IPS DF 19.7 (cell line): ENCODE data around the gene SIGLEC6.
A peak's percentile ranks its signal among the peaks of the same experiment; 100 is the strongest.
"Not testable (repeated sequence)": the region's sequence is repeated elsewhere in the genome, so short reads cannot be mapped to it uniquely, and the experiment has no call there.

ENCODE experiments used
- DNase-seq: peaks from one replicate; pipeline ENCODE4 v3.0.0-alpha.2; 2013; ENCODE audit warnings: low read depth, low spot score

Gene SIGLEC6

DNA sequence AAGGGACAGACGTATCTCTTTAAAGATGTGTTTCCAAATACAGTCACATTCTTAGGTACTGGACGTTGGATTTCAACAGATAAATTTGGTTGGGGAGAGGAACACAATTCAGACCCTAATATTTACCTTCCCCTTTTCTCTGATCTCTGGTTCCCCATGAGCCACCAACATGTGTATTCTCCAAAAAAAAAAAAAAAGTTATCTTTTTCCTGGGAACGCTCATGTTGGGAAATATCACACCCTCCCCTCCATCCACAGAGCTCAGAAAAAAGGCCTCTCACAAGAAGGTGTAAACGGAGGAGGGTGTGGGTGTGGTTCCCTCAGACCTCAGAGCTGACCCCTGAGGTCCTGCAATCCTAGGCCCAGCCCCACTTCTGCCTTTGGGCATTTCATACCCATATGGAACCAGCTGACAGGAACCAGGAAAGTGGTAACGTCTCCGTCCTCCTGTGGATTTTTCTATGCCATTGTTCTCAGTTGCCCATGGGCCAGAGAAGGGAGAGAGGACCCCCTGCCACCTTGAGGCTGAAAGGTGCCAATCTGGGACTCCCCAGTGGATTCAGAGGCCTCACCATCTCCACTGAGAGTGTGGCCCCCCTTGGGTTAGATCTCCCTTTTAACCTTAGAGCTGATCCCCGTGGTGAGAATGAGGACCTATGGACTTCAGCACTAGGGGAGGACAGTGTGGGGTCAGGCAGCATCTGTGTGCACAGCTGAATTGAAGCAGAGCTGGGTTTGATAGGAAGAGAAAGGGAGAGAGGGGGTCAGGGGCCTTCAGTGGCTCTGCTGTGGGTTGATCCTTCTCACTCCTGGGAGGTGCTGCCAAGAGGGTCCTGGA, 21.4 kb downstream of the SIGLEC6 start:
- DNase-seq: no peak

DNA sequence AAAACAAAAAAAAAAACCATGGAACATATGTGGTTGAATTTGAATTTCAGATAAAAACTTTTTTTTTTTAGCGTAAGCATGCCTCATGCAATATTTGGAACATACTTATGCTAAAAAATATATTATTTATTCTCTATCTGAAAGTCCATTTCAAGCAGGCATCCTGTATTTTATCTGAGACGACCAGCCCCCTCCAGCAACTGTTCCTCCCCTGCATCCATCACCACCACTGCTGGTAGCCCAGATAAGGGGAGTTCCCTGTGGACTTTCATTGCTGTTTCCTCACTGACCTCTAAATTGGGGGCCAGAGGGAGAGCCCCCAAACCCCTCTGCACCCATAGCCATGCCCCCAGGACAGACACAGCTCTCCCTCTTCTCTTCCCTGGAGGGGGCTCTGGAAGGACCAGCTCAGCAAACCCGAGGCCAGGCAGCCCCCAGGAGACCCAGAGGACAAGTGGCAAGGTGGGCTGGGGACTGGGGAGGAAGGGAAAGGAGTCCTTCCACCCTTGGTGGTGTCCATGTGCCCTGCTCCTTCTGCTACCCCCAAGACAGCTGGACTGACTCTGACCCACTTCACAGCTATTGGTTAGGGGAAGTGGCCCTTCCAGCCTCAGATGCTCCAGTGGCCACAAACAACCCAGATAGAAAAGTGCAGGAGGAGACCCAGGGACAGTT, 23.3 kb downstream of the SIGLEC6 start:
- DNase-seq: no peak

DNA sequence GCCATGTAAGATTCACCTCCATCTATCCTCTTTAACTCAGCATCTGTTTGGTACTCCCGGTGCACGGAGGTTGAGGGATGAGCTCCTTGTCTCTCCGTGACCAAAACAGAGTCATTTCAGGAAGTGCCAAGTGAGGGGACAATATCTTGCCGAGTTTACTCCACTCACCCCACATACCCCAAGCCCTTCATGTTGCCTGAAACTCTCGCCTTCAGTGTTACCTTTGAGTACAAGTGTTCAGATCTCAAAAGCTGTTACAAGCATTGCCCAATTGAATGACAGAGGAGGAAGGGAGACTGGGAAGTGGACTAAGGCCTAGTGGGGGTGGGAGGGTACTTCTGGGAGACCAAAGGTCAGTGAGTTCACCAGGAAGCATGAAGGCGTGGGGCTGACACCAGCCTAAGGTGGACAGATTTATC, 23.8 kb downstream of the SIGLEC6 start:
- DNase-seq: no peak

DNA sequence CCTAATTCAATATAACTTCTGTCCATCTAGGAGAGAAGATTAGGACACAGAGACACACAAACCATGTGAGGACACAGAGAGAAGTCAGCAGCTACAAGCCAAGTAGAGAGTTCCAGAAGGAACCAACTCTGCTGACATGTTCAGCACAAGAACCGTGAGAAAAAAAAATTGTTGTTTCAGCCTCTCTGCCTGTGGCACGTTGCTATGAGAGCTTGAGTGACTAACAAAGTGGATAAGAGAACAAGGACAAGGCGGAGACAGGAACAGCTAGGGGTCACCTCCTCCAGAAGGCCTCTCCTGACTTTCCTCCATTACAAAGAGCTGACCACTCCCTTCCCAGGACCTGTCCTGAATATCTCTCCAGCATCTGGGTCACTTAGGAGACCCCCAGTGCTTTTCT, 24.3 kb downstream of the SIGLEC6 start:
- no peak for DNase-seq

DNA sequence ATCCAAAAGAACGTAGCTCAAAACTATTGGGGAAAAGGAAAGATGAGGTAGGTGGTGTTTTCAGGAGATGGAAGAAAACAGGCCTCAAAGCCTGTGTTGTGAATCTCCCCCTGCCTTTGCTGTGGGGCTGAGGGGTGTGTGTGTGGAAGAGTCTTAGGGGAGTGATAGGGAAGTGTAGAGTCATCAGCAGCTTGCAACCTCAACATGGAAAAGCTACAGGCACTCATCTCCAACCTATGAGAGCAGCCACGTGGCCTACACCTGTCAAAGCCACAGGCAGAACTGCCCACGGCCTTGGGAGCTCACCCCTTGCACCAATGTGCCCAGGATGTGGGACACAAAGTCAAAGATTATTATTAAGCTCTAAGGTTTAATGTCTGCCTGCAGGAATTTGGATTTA, 25.6 kb downstream of the SIGLEC6 start:
- DNase-seq: no peak

DNA sequence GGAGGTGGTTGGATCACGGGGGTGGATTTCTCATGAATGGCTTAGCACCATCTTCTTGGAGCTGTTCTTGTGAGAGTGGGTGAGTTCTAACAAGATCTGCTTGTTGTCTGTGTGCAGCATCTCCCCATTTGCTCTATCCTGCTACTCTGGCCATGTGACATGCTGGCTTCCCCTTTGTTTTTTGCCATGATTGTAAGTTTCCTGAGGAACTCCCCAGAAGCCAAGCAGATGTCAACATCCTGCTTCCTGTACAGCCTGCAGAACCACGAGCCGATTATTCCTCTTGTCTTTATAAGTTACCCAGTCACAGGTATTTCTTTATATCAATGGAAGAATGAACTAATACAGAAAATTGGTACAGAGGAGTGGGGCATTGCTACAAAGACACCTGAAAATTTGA, 27.6 kb downstream of the SIGLEC6 start:
- DNase-seq: no peak

DNA sequence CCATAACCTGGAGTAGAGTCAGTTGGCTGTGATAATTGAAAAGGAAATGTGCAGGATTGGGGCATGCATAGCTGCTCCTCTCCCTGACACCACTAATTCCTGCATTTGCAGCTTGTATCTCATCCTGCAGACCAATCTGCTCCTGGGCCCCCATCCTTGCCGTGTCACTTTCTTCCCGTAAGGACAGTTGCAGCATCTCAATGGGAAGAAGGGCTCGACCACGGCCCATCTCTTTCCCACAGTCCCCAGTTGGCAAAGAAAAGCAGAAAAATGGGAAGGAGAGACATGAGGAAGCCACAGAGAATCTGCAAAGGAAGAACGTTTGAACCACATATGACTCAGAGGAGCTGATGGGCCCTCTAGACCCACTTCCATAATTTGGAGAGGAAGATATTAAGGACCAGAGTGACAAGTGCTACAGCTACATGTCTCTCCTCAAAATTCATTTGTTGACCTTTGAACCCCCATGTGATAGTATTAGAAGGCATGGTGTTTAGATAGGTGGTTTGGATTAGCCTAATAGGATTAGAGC, 28.1 kb downstream of the SIGLEC6 start:
- DNase-seq: no peak

DNA sequence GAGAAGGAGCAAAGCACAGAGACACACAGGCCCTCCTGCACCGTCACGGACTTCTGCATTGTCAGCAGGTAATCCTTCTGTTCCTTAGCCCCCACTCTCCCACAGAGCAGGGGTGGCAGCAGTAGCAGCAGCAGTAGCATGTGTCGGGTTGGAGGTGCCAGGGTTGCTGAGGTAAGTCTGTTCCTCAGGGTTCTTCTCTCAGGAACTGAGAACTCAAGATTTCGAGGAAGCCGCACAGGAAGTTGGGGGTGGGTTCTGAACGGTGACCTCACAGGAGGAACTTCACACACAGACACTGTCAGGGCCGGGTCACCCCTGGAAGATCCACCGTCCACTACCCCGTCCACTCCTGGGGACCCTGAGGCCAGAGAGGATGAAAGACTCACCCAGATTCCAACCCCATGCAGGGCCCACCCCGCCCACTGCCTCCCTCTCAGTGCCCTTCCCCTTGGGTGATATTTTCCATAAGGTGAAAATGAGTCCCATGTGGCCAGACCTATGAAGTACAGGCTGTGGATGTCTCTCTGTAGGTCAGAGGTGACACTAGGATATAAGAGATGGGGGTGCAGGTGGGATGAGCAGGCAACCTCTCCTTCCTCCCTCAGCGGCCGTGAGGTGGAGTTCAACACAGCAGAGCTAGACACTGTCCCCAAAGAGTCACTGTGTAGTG, 29.7 kb downstream of the SIGLEC6 start, which contains the start of gene SIGLEC12:
Gene SIGLEC12, minus strand, starts transcription at position 207 of the 670 bp plus-strand sequence. Its CDS starts 67 bp downstream, at position 140.
- no peak for DNase-seq

DNA sequence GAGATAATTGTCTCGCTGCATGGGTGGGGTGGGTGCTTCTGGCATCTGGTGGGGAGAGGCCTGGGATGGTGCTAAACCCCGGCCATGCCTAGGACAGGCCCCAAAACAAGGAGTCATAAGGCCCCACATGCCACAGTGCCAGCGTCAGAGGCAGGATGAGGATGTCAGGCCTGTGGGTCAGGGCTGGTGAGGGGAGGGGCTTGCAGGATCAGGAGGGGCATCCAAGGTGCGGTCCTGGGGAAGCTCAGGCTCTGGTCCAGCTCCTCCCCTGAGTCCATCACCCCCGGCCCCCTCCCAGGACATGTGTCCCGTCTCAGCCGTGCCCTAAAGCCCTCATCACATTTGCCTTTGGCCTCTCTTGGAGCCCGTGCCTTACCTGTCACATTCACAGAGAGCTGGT, 30.5 kb downstream of the SIGLEC6 start:
- DNase-seq: not testable (repeated sequence)

DNA sequence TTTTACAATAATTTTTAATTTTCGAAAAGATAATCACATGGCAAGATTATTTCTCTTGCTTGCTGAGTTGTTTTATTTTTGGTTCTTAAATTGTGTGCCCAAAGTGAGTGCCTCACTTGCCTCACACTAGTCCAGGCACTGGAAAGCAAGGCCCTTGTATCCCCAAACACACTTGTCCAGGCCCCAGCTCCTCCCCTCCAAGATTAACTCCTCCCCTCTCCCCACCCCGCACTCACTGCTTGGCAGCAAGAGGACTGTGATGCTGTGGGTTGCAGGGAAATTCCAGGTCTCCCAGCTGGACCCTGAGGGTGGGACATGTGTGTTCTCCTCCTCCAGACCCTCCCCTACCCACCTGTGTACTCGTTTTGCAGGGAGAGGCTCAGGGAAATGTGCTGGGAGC, 33.8 kb downstream of the SIGLEC6 start:
- DNase-seq: no peak

DNA sequence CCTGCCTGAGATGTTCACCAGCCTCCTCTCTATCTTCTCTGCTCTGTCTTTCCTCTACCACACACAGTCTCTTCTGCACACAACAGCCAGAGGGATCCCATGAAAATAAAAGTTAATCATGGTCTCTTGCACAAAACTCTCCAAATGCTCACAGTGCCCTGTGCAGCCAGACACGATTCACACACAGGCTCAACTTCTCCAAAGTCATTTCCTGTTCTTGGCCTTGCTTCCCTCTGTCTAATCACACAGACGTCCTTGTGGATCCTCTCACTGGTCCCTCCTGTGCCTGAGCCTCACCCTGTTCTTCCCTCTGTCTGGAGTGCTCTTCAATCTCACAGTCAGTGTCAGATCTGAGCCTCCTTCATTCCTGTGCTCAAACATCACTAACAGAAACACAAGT, 37.7 kb downstream of the SIGLEC6 start:
- DNase-seq: no peak

DNA sequence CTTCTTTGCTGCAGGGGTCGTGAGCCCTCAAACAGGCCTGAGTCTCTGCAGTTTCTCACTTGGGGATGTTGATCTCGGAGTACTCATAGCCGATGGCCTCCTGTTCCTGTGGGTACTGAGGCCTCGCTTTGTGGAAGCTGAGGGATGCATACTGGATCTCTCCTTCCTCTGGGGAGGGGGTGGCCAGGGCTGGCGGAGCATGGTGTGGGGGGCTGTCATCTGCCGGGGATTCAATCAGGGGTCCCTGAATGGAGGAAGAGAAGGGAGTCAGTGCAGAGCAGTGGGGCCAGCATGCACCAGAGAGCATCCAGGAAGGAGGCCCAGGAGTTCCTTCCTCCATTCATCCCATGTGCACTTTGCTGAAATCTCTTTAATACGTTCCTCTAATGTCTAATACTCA, 39.9 kb downstream of the SIGLEC6 start:
- no peak for DNase-seq

DNA sequence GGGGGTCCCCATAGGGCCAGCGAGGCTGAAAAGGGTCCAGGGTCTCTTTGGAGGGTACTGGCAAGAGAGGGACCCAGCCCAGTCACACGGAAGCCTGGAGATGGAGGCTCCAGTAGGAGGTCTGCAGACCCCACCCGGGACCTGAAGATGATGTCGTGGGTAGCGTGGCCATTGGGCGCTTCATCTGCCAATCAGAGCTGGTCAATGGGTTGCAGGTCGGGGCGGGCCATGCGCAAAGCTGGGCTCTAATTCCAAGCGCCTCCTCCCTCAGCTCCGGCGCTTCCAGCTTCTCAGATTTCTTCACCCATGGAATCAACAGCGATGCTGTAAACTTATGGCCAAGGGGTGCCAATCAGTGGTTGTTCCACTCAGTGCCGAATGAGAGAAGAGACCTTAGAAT, 40.8 kb downstream of the SIGLEC6 start:
- peak; percentile 35 for DNase-seq

DNA sequence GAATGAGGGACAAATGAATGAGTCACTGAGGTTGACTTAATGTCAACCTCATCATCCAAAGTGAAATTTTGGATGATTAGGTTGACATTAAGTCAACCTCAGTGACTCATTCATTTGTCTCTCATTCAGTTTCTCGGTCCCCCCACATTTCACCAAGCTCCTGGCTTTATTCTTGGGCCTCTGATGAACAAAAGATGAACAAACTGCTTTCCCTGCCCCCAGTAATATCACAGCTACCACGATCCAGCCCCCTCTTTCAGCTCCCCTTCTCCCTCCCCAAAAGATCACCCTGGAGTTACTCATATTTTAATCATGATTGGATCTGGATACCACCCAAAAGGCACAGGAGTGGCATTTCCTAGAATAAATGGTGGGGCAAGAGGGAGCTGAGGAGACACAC, 42.4 kb downstream of the SIGLEC6 start:
- DNase-seq: no peak

DNA sequence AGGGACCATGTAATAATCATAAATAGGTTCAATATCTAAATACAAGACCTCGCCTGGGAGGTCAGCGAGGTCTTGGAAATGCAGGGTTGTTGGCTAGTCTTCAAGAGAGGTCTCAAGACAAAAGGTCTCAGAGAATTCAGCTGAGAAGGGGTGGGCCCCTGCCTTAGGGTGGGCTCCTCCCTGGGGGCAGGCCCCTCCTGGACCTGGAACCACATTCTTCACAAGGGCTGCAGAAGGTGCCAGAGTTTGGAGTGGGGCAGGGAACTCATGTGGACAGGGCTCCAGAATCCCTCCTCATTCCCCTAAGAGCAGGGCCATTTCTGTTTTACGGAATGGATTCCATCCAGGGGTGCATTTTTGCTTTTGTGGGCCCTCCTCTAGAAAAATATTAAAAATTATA, 43.0 kb downstream of the SIGLEC6 start:
- DNase-seq: no peak

DNA sequence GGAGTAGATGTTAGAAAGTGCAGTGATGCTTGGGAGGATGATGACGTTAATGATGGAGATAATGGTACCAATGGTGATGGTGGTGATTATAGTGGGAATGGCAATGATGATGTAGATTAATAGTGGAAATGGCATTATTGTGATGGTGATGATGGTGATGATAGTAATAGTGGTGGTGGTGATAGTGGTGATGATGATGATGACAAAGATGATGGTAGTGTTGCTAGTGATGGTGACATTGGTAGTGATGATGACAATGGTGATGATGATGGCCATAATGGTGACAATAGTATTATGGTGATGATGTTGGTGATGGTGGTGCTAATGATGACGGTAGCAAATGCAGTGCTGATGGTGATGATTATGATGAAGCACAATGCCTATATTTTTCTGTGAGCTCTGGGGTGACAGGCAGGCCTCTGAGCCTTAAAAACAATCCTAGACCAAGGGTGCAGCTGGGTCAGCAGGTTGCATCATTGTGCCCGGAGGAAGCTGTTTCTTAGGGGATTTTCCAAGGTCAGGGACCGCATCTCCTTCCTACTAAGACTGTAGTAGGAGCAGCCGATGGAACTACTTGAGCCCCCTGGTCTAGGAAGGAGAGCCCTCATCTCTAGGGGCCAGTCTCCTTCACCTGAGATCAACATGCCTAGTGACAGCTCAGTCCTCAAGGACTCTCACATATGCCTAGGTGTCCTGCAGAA, 45.4 kb downstream of the SIGLEC6 start:
- DNase-seq: no peak

DNA sequence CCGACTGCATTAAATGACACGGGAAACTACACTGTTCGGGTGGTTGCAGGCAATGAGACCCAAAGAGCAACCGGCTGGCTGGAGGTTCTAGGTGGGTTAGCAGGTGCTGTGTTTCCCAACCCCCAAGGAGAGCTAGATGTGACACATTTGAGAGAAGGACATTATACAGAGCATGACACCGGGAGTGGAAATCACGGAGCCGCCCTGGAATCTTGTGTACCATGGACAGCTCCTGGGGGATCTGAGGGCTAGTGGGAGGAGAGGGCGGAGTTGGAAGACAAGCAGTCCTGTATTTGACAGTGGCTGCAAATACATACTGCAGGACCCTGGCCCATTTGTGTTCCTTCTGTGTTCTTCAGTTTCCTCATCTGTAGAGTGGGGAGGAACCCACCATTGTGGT, 50.9 kb downstream of the SIGLEC6 start:
- DNase-seq: no peak

DNA sequence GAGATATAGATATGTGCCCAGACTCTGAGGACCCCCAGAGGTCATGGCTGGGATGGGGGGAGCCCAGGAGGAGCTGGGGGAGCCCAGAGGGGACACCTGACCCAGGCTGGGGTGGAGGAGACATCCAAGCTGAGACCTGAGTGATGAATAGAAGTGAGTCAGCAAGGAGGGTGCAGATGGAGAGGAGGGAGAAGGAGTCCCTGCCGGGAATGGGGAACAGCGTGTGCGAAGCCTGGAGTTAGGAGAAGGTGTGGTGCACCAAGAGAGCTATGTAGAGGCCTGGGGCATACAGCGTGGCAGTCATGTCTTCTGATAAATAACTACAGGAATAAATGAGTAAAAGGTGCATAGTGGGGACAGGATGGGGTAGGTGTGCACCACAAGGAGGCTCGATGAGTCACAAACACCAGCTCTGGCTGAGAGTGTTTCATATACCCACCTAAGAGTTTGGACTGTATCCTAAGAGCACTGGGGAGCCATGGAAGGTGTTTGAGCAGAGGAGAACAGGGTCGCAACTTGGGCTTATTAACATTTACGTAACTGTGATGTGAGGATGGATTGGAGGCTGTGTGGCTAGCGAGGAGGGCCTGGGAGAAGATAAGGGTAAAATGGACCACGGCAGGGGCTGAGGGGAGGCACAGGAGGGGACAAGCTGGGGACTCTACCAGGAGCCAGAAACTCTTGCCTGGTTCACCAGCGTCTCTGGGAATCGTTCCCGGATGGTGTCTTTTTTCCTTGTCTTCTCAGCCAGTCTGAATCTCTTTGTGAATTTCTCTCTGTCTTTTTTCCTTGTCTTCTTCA, 51.7 kb downstream of the SIGLEC6 start:
- no peak for DNase-seq

DNA sequence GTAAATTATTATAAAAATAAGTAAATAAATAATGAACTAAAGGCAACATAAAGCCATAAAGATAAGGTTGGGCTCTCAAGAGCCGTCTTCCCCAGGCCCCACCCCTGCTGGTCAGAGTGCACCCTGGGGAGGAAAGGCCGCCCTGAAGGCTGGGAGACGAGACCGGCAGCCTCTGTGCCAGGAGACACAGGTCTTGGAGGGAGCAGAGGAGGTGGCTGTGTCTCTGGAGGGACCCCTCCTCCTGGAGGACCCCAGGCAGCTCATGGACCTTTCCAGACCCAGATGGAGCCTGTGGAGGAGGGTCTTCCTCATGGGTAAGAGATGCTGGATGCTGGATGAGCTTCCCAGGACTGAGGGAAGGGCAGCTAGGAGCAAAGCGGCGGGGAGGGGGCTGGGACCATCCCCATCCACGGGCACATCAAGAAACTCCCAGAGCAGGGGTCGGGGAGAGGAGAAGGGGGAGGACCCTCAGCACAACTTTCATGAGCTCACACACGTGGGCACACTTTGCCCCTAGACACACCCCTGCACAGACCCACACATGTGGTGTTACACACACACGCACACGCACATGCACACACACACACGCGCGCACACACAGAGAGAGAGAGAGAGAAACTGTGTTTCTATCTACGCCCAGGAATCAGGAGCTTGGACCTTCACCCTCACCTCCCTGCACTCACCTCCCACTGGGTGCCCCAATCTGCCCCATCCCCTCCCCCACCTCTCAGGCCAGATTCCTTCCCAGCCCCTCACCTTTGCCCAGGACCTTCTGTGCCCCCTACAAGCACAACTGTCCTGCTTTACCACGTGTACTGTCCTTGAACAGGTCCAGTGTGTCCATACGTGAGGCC, 52.9 kb downstream of the SIGLEC6 start, which contains the start of gene CEACAM18:
Gene CEACAM18, plus strand, starts transcription at position 159 of the 854 bp plus-strand sequence.
- DNase-seq: no peak

DNA sequence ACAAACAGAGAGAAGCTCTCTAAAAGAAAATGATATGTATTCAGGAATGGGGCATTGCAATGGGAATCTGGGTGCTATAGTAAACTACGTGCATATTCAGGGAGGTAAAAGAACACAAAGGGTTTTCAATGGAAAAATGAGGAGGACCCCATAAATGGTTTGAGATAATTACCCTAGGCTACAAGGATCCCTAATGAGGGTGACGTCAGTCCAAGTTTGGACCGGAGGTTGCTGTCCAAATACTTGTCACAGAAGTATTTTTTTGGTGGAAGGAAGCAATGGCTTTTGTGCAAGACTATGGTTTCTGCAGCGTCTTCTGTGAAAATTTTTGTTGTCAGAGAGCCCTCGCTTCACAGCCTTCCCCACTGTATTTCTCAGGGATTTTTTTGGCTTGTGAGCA, 54.1 kb downstream of the SIGLEC6 start:
- DNase-seq: no peak
